Right forelimb (tissue), 1 donor: ENCODE data around the gene WDR48.

ENCODE experiments used
- DNase-seq: peaks from one replicate; pipeline ENCODE4 v3.0.0-alpha.2; 2018

WDR48 gene

DNA sequence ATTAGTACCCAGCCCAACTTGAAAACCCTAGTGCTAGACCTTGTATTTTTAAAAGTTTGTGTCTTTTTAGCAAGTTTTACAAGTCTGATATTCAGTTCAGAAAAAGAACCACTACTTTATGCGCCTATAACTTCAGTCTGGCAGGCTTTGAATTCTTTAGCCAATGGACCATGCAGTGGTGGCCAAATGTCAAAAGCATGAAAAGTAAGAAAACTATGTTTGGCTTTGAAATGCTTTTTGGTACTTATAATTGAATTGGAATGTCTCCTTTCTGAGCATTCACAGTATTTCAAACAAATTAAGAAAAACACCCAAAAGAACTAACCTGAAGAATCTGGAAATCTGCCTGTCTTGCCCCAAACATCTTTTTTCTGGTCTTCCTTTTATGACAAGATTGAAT, 12.8 kb downstream of the WDR48 start:
- DNase-seq, result no peak

DNA sequence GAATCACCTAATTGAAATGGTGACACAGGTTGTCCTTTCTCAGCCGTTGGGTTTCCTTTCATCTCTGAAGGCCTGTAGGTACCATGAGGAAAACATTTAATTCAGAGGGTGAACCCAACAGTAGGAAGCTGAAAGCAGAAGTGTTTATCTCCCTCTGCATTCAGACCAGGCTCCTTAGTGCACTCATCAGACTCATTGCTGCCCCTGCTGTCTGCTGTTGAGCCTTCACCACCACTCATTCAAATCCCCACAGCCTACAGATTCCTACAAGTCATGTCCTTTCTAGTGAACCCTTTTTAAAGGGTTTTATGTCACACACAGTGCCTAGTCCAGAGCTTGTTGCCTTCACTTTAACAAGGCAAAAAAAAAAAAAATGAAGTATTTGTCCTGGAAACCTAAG, 13.4 kb downstream of the WDR48 start:
- no peak for DNase-seq

DNA sequence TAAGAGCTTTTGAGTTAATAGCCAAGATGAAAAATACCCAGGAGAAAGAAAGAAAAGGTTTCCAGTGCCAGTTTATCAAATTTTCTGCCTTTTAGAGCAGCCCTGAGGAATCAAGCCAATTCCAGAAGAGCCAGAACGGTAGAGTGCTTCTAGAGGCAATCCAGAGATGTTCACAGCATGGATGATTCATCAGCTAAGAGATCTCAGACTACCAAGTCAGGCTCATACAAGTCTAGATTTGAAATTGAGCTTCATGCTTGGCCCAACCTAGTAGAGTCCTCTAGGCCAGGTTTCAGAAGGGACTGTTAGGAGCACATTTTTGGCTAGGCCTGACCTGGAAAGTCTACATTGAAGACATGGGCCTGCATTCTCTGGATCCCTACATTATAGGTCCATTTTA, 15.5 kb downstream of the WDR48 start:
- no peak for DNase-seq

DNA sequence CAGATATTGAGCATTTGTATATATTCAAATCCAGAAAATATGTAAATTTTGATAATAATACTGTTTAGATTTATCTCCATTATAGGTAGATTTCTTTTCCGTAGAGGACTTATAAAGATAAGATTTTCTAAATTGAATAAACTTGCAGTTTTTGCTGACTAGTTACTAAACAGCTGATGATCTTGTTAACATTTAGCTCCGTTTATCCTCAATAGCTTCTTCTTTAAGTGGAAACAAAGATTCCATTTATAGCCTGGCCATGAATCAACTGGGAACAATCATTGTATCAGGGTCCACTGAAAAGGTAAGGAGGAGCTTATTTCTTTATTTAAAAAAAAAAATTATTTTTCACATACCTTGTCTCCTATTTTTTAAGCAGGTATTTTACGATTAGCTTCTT, 16.7 kb downstream of the WDR48 start:
- no peak for DNase-seq

DNA sequence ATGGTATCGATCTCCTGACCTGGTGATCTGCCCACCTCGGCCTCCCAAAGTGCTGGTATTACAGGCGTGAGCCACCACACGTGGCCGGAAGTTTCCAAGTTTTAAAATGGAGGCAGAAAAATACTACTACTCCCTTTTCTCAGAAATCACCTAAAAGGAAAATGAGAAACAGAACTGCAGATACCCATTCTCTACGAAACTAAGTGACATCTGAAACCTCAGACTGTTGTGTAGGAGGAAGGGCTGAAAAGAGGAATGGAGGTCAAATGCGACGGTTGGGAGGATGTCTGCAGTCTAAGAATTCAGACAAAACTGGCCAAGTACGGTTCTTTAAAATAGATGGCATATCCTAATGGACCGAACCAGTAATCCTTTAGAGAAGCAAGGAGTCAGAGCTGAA, 24.1 kb downstream of the WDR48 start:
- no peak for DNase-seq

DNA sequence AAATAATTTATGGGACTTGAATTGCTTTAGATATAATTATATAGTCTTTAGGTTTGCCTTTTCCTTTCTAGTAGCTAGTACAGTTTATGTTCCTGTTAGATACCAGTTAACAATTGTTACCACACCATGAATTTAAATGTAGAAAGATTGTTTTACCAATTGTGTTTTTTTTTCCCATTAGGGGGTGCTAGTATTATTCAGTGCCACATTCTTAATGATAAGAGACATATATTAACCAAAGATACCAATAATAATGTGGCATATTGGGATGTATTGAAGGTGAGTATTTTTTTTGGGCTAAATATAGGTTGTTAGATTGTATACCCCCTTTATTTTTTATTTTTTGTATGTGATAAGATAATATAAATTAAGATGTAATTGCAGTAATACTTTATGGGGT, 27.7 kb downstream of the WDR48 start:
- no peak for DNase-seq

DNA sequence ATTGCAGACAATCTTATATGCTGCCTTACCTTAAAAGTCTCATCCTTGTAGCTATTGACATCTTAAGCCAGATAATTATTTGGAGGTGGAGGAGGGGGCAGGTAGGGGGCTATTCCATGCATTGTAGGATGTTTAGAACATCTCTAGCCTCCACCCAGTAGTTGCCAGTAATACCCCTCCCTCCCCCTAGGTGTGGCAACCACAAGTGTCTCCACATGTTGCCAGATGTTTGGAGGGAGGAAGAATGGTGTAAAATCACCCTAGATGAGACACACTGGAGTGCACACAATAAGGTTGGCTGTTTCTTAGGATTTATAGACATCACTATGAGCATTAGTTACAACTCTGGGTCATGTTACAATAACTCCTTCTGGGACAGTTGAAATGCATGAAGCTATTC, 28.2 kb downstream of the WDR48 start:
- no peak for DNase-seq

DNA sequence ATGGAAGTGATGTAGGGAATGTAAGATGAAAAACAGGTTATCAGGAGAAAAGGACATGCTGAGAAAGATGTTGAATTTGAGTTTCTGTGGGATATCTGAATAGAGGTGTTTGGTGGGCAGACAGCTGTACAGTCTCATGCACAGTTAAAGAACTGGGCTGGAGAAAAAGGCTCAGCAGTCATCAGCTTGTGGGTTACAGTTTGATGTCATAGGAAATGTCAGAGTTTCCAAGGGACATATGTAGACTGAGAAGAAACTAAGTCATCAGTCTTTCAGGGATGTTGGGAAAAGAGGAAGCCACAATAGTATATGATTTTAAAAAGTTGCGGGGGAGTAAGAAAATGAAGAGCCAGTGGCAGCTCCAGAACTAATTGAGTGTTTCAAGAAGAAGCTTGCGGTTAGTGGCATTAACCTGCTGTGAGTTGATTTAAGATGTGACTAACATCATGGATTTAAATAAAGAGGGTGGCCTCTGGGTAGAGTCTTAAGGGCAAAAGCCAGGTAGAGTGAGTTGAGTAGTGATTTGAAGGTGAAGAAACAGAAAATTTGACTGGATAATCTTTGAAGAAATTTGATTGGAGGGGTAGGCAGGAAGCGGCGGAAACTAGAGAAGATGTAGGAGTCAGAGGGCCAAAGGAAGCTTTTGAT, 31.0 kb downstream of the WDR48 start:
- DNase-seq, result no peak

DNA sequence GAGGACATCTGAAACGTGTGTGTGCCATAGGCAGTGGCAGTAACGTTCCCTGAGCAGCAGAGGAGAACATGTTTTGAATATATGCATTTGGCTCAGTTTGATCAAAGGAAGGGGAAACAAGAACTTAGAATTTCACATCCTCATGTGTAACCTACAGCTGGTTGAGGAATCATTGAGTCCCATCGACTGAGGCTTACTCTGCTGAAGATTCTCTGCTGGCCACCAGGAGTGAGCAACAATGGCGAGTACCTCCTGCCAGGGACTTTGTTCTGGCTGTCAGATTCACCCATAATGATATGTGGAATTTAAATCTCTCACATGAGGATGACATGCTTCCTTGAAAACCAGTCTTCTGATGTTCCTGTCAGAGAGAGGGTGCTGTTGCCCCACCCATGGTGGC, 34.3 kb downstream of the WDR48 start:
- no peak for DNase-seq

DNA sequence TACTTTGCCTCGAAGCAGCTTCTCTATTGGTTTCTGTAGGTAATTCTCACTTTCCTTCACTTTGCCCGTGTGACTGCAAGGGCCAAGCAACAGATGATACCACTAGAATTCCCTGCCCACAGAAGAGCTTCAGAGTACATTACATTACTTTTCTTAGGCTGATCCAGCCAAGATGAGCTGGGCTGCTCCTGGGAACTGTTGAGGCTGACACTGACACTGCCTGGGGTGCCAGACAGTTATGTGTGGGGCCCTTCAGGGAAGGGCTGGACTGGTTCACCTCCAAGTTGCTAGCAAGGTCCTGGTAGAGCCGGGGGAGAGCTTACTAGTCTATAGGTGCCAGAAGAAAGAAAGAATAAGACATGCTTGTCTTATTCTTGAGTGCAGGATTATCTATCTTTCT, 36.6 kb downstream of the WDR48 start:
- DNase-seq, result no peak

DNA sequence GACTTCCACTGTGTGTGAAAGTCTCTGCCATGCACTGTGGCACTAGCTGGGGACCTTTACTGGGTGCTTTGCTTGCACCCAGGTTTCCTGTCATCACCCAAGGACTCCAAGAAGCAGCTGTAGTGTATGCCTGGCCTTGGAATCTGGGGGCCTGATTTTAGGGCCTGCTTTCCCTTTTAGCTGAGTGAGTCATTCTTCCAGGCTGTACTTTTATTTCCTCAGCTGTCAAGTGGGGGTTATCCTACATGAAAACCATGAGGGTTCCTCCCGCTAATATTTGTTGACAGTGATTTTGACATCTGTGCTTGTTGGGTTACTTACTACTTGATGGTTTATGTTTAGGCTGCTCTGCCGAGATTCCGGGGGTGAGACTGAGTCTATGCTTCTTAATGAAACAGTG, 37.1 kb downstream of the WDR48 start:
- no peak for DNase-seq

DNA sequence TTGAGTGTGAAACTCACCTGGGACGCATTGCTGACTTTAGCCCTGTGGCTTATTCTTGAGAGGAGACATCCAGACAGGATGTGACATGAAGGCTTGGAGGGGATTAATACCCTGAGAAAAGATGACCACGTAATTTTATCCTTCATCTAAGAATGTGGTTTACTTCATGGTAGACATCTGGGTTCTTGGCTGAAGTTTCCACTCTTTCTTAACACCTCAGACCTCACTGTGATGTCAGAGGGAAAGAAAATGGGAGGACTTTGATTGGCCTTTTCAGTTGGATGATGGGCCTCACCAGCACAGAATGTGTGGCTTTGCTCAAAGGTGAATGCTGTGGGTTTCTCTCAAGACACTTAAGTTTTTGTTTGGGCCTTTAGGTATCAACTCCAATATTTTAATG, 39.1 kb downstream of the WDR48 start:
- DNase-seq, result no peak

DNA sequence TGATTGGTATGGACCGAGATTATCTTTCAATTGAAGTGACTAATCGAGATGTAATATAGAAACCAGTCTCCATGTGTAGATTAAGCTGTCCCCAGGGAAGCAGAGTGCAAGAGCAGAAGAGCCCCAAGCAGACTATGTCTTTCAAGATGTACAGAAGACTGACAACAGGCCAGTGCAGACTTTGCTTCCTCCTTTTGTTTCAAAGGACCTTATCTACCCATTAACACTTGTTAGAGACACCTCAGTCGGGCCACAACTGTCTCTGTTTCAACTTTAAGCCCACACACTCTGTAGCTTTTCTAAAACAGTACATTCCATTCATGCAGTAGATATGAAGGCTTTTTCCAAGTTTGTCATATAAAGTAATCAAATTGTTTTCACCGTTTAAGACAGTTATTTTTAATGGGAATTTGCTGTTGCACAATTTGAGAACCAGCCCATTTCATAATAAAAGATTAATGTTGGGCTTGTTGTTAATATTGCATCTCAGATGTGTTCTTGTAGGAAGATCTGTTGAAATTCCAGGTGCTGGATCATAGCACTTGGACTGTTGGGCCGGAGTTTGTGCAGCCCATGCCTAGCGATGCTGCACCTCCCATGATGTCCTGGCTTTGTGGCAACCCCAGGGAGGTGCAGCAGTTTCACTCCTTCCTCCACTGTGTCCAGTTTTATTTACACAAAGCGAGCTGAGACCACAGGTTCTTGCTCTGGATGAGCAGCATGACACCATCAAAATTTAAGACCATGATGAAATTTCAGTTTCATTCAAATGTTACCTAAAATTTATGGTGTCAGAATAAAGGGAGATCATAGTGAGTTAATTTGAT, 43.2 kb downstream of the WDR48 start:
- no peak for DNase-seq

DNA sequence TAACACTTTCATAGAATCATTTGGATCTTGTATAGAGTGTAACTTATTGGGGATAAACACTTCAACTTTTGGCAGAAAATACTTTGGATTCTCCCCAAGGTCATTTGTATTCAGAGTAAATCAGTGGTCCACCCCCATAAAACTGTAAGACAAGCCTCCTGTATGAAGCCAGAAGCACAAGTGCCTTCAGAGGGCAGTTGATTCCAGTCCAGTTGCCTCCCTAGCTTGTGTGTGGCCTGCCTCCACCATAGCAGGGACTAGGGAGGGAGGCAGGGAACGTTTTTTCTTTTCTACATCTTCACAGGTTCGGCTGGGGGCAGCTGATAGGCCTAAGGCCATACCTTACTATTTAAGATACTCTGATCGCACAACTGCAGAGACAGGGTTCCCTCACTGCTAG, 44.0 kb downstream of the WDR48 start:
- DNase-seq, result no peak

DNA sequence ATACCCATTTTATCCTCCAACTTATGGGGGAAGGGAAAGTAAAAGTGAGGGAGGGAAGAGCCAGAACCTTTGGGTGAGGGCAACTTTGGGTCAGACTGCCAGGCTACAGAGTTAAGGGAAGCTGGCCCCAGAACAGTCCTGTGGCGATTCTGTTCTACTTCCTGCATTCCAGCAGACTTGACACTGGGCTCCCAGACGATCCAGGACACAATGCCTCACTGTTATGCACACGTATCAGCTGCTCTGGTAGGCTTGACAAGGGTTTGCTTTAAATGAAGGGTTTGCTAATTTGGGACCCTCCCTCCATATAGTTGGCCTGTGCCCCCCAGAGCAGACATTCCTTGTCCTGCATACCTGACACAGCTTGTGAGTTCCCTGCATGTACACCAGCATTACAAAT, 45.0 kb downstream of the WDR48 start:
- DNase-seq, result no peak

DNA sequence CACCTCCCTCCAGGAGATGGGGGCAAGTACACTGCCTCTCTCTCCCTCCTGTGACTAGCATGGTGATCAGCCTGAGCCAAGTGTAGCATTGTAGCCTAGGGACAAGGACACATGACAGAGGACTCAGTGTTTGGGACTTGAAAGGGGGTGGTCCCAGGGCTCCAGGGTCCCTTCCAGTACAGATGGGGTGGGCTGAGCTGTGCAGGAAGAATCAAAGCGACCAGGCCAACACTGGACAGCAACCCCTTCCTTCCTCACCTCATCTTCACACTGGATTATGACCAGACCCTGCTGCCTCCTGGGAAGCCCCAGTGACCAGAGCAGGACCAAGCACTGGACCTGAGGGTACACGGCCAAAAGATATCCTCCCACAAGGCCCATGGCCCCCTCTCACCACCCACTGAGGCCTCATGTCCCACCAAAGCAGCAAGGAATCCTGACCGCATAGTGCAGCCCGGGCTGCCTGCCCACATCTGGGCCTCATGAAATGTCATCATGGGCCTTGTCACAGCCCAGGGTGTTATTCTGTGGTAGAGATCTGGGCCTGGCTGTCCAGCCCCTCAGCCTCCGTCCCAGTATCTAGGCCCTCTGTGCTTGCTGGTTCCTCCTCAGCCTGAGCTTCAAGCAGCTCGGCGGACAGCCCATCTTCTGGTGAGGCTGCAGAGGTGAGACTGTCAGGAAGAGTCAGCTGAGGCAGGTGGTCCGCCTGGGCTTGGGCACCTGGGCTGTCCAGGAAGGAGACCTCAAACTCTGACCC, 46.1 kb downstream of the WDR48 start:
- no peak for DNase-seq

DNA sequence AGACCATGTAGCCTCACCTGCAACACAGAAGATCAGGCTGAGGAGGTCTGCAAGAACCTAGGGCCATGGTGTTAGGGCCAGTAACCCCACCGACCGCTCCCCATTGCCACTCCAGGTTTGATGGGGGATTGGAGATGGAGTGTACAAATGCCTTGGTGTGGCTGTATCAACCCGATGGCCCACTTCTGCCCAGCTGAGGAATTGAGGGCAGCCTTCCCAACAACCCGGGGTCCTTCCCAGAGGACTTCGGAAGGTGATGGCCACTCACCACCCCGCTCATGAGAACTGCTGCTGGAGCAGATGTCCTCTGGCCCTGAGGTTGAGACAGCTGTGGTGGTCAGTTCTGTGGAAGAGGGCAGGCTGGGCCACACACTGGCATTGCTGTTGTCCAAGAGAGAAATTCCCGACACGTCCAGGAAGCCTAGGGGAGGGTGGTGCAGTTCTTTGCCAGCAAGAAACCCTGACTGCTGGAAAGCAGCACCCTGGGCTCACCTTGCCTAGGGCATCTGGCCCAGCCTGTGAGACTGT, 46.7 kb downstream of the WDR48 start:
- no peak for DNase-seq

DNA sequence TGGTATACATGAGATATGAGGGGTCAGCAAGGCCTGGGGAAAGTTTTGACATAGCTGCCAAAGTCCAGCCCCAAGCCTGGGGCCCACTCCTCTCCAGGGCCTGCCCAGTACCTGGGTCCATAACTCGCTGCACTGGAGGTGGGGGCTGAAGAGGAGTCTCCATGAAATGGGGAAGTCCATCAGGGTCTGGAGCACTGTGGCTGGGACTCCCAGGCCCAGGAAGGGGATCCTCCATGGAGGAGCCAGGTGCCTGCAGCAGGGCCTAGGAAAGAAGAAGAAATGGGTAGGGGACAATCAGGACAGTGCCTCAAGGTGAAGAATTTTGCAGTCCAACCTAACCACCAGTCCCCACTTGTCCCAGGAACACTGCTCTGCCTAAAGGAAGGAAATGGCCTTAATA, 47.4 kb downstream of the WDR48 start:
- DNase-seq, result no peak

DNA sequence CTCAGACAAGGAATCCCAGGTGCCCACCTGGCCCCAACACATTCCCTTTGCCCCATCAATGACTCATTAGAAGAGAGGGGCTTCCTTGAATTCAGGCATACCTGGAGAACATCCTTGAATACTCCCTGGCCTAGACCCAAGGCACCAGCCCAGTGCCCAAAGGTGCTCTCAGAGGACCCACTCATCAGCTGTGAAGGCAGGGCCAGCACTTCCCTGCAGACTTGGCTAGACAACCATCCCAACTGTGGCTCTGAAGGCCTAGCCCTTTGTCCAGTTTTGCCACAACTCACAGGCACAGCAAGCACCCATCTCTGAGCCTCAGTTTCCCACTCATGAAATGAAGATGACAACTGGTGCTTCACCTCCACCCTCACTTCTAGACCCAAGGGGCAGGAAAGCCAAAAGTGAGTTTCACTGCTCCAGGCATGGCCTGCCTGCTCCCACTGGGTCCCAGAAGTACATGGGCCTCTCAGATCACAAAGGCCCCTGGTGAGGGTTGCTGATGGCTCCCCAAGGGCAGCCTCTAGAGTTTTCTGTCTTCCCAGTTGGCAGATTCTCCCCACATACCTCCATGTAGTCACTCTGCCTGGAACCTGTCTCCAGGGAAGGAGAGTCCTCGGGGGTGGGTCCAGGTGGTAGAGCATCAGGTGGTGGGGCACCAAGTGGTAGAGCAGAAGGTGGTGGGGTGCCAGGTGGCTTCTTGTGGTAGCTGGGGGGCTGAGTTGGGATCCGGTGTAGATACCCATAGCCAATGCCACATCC, 48.1 kb downstream of the WDR48 start:
- no peak for DNase-seq

DNA sequence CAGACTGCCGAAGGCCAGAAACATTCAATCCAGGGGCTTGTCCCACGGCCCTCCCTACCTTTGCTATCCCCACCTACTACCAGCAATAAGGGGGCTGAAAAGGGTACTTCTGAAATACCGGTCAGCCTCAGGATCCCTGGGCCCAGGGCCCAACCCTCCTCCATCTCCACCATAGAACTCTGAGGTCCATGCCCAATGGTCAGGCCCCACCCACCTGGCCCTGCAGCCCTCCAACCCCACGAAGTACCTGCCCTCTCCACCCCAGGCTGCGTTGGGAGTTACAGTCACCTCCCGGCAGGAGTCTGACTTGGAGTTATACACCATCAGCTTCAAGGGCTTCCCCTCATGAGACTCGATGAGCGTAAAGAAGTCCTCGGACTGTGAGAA, 48.7 kb downstream of the WDR48 start:
- DNase-seq, result no peak

DNA sequence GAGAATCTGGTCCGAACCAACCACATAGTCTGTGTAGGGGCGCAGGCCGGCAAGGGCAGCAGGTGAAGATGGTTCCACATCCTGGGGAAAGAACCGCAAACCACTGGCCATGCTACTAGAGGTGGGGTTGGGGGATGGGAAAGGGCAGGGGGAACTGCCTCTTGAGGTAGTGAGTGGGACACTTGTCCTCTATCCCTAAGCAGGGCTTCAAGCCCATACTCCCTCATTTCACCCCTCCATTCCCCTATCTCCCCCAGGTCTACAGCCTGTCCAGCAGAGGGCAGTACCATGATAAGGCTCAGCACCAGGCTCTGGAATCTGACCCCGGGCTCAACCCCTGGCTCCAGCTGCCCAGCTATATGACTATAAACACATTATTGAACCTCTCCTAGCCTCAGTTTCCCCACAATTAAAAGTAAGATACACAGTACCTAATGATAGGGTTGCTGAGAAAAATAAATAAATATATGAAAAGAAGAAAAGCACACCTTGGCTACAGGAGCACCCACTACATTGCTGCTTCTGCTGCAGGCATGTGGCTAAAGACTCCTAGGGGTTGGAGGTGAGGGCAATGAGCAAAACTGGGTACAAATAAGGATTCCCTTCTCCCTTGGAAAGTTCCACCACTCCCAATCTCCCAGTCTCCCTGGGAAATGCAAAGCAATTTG, 49.3 kb downstream of the WDR48 start:
- no peak for DNase-seq

DNA sequence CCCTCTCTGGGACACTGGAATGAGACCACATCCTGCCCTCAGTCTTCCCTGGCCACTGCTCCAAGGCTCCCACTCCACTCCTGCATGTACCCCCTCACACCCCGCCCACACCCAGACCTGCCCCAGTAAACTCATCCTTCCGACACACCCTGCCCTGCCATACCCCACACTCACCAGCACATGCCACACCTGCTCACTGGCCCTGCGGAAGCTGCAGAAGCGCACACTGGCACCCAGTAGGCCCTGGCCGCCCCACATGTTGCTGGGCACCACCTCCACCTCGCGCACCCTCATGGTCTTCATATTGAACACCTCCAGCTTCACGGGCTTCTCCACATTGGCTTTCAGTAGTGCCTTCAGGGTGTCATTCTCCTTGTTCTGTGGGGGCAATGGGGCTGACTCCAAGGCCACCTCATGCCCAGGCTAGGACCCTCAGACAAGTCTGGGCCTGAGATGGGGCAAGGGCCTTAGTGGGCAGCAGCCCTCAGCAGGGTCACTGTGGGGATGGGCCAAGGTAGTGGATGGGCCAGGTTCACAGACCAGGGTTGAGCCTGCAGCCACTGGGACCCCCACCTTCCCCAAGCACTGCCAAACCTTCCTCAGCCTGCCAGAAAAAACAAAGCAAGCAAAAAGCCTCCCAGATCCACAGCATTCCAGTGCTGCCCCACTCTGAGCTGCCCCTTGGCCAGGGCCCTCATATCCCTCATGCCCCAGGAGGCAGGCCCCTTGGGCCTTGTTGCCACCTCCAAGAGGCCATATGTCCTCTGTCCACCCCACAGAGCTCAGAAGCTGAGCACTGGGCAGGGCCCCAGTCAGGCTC, 50.9 kb downstream of the WDR48 start:
- no peak for DNase-seq
